BLaER1 (cell line): Measurements from ENCODE around the gene TEAD1.
"Not testable (repeated sequence)": the region's sequence is repeated elsewhere in the genome, so short reads cannot be mapped to it uniquely, and the experiment has no call there.

Source experiments
- H3K27ac ChIP-seq: shearing (Covaris generic); formaldehyde crosslinking; 2 replicates; pipeline ENCODE4 v1.8.1; 2022
- H3K27me3 ChIP-seq: shearing (Covaris generic); formaldehyde crosslinking; 2 replicates; pipeline ENCODE4 v1.8.1; 2022
- H3K36me3 ChIP-seq: shearing (Covaris generic); formaldehyde crosslinking; 2 replicates; pipeline ENCODE4 v1.8.1; 2022
- H3K4me1 ChIP-seq: shearing (Covaris generic); formaldehyde crosslinking; 2 replicates; pipeline ENCODE4 v1.8.1; 2022
- H3K4me2 ChIP-seq: shearing (Covaris generic); formaldehyde crosslinking; 2 replicates; pipeline ENCODE4 v1.8.1; 2022
- H3K4me3 ChIP-seq: shearing (Covaris generic); formaldehyde crosslinking; 2 replicates; pipeline ENCODE4 v1.8.1; 2022
- H3K9ac ChIP-seq: shearing (Covaris generic); formaldehyde crosslinking; 2 replicates; pipeline ENCODE4 v1.8.1; 2022
- H3K9me3 ChIP-seq: shearing (Covaris generic); formaldehyde crosslinking; 2 replicates; pipeline ENCODE4 v1.8.1; 2022
- H4K20me1 ChIP-seq: shearing (Covaris generic); formaldehyde crosslinking; 2 replicates; pipeline ENCODE4 v1.8.1; 2022
- Cebpa-rat ChIP-seq: shearing (Covaris generic); IDR thresholded peaks from 2 replicates; pipeline ENCODE4 v1.8.1; 2022

The TEAD1 gene

DNA sequence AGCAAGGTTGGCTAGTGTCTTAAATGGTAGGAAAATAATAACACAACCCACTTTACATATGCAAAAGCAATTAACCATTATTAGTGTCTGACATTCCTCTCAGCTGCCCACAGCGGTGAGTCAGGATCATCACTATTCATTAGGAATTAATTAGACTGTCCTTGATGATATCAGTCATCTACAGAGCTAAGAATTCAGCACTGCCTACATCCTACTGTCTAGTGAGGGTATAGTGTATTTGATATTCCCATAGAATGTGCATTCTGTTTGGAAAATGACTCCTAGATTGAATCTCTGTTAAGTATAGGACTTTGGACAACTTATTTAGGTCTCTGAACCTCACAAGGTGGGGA is 82.2 kb downstream of the TEAD1 start:
- no peaks in the 10 kb centered on the region for H3K36me3 ChIP-seq
- no peaks in the 10 kb centered on the region for H3K9me3 ChIP-seq
- no peak overlapping the region for H3K9ac ChIP-seq
- H3K27me3 ChIP-seq, result no peaks in the 10 kb centered on the region
- no peak overlapping the region for H3K4me2 ChIP-seq
- TF ChIP-seq Cebpa-rat, result no peak
- H3K4me1 ChIP-seq, result no peaks in the 10 kb centered on the region
- H3K4me3 ChIP-seq, result no peak overlapping the region
- no peak overlapping the region for H3K27ac ChIP-seq
- no peaks in the 10 kb centered on the region for H4K20me1 ChIP-seq

DNA sequence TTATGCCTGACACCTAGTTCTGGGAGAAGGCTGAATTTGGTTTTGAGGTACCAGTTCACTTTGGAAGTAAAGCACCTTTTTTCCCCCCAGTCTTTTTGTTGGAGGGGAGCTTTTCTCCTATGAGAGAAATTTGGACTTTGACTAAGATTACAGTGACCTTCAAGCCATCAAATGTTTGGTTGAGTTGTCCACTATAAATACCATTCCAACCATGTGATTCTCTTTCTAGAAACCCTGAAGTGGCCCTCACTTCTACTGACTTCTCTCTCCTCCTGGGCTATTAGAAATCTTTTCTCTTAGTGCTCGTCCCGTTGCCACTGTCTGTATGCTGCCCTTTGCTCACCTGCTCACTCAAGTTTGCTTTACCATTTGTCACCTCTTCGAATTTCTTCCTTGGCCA is 82.6 kb downstream of the TEAD1 start:
- Histone ChIP-seq H3K9ac (no peak overlapping the region), H3K9me3 (no peaks in the 10 kb centered on the region), H4K20me1 (no peaks in the 10 kb centered on the region), H3K4me1 (no peaks in the 10 kb centered on the region), H3K36me3 (no peaks in the 10 kb centered on the region), H3K4me2 (no peak overlapping the region), H3K27me3 (no peaks in the 10 kb centered on the region), H3K4me3 (no peak overlapping the region), H3K27ac (no peak overlapping the region)
- no peak for TF ChIP-seq Cebpa-rat

DNA sequence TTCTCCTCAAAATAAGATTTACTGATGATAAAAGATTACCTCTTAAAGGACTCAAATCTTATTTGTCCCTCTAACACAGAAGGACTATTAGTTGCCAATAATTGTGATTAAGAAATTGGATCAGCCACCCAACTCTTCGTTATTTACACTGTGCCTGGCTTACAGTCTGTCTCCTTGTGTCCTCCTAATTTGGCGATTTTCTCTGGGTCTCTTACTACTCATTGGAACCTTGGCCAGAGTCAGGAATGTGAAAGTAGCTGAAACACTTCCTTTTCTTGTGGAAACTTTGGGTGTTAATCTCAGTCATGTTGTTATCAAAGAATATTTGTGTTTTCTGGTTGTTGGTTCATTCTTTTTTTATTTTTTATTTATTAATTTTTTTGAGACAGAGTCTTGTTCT is 83.2 kb downstream of the TEAD1 start:
- H3K4me1 ChIP-seq, result no peaks in the 10 kb centered on the region
- no peak overlapping the region for H3K4me2 ChIP-seq
- no peaks in the 10 kb centered on the region for H4K20me1 ChIP-seq
- no peaks in the 10 kb centered on the region for H3K27me3 ChIP-seq
- H3K9ac ChIP-seq, result no peak overlapping the region
- no peaks in the 10 kb centered on the region for H3K36me3 ChIP-seq
- no peak for TF ChIP-seq Cebpa-rat
- H3K27ac ChIP-seq, result no peak overlapping the region
- no peaks in the 10 kb centered on the region for H3K9me3 ChIP-seq
- H3K4me3 ChIP-seq, result no peak overlapping the region

DNA sequence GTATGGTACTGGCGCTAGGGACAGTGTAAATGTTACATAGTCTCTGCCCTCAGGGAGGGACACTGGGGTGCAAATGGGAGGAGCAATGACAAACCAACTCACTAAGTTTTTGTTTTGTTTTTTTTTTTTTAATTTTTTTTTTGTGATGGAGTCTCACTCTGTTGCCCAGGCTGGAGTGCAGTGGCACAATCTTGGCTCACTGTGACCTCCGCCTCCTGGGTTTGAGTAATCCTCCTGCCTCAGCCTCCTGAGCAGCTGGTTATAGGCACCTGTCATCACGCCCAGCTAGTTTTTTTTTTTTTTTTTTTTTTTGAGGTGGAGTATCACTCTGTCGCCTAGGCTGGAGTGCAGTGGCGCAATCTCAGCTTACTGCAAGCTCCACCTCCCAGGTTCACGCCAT is 83.9 kb downstream of the TEAD1 start:
- H3K4me3 ChIP-seq, H3K4me1 ChIP-seq, H3K27me3 ChIP-seq, H3K4me2 ChIP-seq, H4K20me1 ChIP-seq, H3K27ac ChIP-seq, H3K9ac ChIP-seq, H3K9me3 ChIP-seq, H3K36me3 ChIP-seq: not testable (repeated sequence)

DNA sequence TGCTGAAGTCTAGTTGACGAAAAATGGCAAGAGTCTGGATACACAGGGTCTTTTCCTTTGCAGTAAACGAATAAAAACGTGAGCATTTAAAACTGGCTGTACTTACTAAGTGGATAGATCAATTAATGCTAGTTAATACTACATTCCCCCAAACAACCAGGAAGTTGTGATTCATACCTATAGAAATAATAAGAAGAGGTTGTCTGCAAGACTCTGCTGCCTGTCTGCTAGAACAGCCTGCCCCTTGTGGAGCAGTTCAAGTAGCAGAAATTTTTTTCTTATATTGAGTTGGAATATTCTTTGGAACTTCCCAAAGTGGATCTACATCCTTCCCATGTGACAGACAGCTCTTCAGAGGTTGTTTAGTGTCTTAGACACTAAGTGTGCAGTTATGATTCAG is 86.8 kb downstream of the TEAD1 start:
- Histone ChIP-seq H3K27ac (no peak overlapping the region), H3K4me2 (no peak overlapping the region), H3K4me3 (no peak overlapping the region), H3K27me3 (no peaks in the 10 kb centered on the region), H3K9me3 (no peaks in the 10 kb centered on the region), H3K4me1 (peaks cover 7% of the 10 kb centered on the region), H3K36me3 (no peaks in the 10 kb centered on the region), H4K20me1 (no peaks in the 10 kb centered on the region), H3K9ac (no peak overlapping the region)
- TF ChIP-seq Cebpa-rat, result no peak

DNA sequence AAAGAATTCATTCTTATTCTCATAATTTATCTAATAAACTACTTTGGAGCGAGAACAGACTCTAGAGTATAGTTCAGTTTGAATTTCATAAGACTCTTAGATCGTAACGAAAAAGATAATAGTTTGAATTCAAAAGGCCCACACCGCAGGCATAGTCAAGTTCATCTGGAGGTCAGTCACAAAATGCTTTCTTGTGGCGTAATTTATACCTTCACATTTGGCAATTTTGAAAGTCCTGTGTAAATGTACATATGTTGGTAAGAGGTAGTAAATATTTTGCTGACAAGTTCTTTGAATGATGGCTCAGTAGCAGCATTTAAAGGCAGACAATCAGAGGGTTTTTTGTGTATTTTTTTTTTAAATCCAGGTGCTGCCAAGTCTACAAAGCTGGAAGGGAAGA is 88.1 kb downstream of the TEAD1 start:
- Histone ChIP-seq H4K20me1 (no peaks in the 10 kb centered on the region), H3K4me3 (no peak overlapping the region), H3K27ac (no peak overlapping the region), H3K36me3 (no peaks in the 10 kb centered on the region), H3K9ac (no peak overlapping the region), H3K9me3 (peaks cover 3% of the 10 kb centered on the region; the same call in 1 of the 2 replicates), H3K27me3 (no peaks in the 10 kb centered on the region), H3K4me1 (peaks cover 10% of the 10 kb centered on the region), H3K4me2 (no peak overlapping the region)
- no peak for TF ChIP-seq Cebpa-rat

DNA sequence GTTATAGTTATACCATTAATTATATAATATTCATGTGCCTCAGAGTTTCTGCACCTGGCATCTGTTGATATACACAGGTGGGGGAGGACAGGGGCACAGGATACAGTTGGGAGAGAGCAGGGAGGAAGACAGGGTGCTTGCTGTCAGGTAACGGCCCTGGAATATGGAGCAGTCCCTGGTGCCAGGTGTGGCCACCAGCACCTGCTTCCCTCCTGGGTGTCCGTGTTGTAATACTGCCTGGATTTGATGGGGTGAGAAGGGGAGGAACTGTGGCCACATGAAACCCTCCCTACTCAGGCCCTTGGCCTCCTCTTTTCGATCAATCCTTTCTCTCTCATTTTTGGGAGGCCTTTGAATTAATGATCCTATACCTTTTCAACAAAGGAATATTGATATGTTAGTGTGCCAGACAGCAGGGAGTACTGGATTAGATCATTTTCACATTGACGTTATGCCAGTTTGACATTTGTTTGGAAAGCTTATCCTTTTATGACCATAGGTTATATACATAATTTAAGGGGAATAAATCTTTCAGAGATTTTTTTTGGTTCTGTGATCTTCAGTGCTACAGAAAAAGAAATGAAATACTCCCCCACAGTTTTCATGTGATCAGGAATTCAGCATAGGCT is 88.6 kb downstream of the TEAD1 start:
- TF ChIP-seq Cebpa-rat, result no peak
- Histone ChIP-seq H3K4me2 (no peak overlapping the region), H3K4me3 (no peak overlapping the region), H3K9ac (no peak overlapping the region), H3K9me3 (peaks cover 3% of the 10 kb centered on the region; the same call in 1 of the 2 replicates), H3K36me3 (no peaks in the 10 kb centered on the region), H4K20me1 (no peaks in the 10 kb centered on the region), H3K27ac (no peak overlapping the region), H3K4me1 (peaks cover 16% of the 10 kb centered on the region), H3K27me3 (no peaks in the 10 kb centered on the region)

DNA sequence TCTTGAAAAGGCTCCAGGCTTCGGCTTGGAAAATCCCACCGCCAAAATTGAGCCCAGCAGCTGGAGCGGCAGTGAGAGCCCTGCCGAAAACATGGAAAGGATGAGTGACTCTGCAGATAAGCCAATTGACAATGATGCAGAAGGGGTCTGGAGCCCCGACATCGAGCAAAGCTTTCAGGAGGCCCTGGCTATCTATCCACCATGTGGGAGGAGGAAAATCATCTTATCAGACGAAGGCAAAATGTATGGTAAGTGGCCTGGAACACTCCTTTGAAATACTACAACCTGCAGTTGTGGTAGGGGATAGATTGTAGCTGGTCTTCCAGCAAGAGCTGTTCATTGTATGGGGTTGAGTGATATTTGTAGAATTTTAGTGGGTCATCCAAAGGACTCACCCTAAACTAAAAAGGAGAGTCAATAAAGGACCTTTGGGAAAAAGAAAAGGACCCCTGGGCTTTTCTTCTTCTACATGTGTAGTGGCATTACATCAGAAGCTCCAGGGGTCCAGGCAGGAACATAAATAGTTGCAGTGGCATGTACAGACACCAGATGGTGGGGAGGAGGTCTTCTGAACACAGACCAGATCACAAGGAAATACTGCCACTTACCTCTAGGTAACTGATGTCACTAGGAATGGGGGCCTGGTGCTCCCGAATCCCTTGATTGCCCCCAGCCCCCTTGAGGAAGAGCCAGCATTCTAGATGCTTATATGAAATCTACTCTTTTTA is 90.1 kb downstream of the TEAD1 start:
- Histone ChIP-seq H3K9ac (no peak overlapping the region), H3K27me3 (no peaks in the 10 kb centered on the region), H3K4me2 (no peak overlapping the region)

DNA sequence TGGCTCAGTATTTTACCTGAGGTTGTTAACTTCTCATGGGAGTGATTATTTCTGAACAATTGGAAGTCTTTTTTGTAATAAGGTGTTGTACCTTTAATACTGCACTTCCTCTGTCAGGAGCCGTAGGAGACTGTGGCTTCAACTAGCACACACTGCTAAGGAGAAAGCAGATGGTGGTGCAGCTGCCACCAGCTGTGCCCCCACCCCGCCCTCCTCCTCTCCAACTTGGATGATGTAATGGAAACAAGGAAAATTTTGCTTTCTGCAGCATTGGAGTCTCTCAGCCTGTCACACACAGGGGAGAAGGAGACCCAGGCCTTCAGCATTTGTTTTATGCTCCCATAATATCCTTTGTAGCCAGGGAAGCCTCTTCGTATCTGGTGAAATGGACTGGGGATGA is 91.2 kb downstream of the TEAD1 start:
- H3K9me3 ChIP-seq, result peaks cover 3% of the 10 kb centered on the region; the same call in 1 of the 2 replicates
- no peak overlapping the region for H3K9ac ChIP-seq
- H3K4me2 ChIP-seq, result peak overlapping the region; percentile 26
- H3K27me3 ChIP-seq, result no peaks in the 10 kb centered on the region
- H4K20me1 ChIP-seq, result no peaks in the 10 kb centered on the region
- peaks cover 40% of the 10 kb centered on the region for H3K4me1 ChIP-seq
- no peaks in the 10 kb centered on the region for H3K36me3 ChIP-seq
- TF ChIP-seq Cebpa-rat, result no peak
- H3K27ac ChIP-seq, result no peak overlapping the region
- no peak overlapping the region for H3K4me3 ChIP-seq

More for the DNA sequence above, 90.1 kb downstream of the TEAD1 start:
- no peak for TF ChIP-seq Cebpa-rat
- H3K9me3 ChIP-seq, result peaks cover 3% of the 10 kb centered on the region; the same call in 1 of the 2 replicates
- no peaks in the 10 kb centered on the region for H3K36me3 ChIP-seq
- no peak overlapping the region for H3K27ac ChIP-seq
- H3K4me1 ChIP-seq, result peaks cover 31% of the 10 kb centered on the region
- H3K4me3 ChIP-seq, result no peak overlapping the region
- no peaks in the 10 kb centered on the region for H4K20me1 ChIP-seq

DNA sequence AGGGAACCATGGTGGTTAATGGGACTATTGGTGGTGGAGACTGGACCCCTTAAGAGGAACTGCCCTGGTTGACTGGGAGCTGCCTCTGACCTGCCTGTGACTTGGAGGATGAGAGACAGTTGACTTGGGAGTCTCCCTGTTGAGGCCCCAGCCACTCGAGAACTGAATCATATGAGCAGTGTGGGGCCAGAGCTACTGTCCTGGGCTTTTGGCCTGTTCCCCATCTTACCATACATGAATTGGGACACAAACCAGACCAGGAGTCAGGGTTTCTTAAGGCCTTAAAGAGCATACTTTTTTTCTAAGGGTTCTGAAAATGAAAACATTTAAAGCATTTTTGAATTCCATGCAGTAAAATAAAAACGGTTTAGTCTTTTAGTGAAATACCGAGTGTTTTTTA is 92.8 kb downstream of the TEAD1 start:
- Histone ChIP-seq H3K27ac (no peak overlapping the region), H3K27me3 (no peaks in the 10 kb centered on the region), H3K36me3 (no peaks in the 10 kb centered on the region), H3K9me3 (peaks cover 3% of the 10 kb centered on the region; the same call in 1 of the 2 replicates), H3K4me1 (peaks cover 40% of the 10 kb centered on the region), H3K4me3 (no peak overlapping the region), H3K9ac (no peak overlapping the region), H4K20me1 (no peaks in the 10 kb centered on the region), H3K4me2 (no peak overlapping the region)
- no peak for TF ChIP-seq Cebpa-rat
